Chondrocyte (in vitro differentiated cells): ENCODE data around the gene SS18L1. TPM values are rescaled to one million over a fixed set of nuclear protein-coding genes. Genes with fewer than 3 reads are reported as not detected.

Experiments
- DNase-seq: peaks from one replicate; pipeline ENCODE4 v3.0.0; 2021; ENCODE audit warnings: mixed read lengths, low spot score
- H3K27ac Mint-ChIP-seq: one replicate; pipeline ENCODE4 v1.8.0; 2021; ENCODE audit warnings: mild to moderate bottlenecking, moderate library complexity, mixed read lengths; ENCODE audit not compliant: unreplicated experiment
- H3K27me3 Mint-ChIP-seq: 2 replicates; pipeline ENCODE4 v1.8.0; 2021; ENCODE audit warnings: low read depth, mixed read lengths
- H3K36me3 Mint-ChIP-seq: 2 replicates; pipeline ENCODE4 v1.8.0; 2021; ENCODE audit warnings: low read depth, mixed read lengths
- H3K4me1 Mint-ChIP-seq: 2 replicates; pipeline ENCODE4 v1.8.0; 2021; ENCODE audit warnings: low read depth, mild to moderate bottlenecking, mixed read lengths
- H3K4me3 Mint-ChIP-seq: one replicate; pipeline ENCODE4 v1.8.0; 2021; ENCODE audit warnings: mild to moderate bottlenecking, moderate library complexity, mixed read lengths; ENCODE audit not compliant: unreplicated experiment
- H3K9me3 Mint-ChIP-seq: 2 replicates; pipeline ENCODE4 v1.8.0; 2021; ENCODE audit warnings: low read depth, mixed read lengths
- total RNA-seq: library from RNA; stranded (reverse); gene quantifications from 3 replicates; pipeline ENCODE4 v1.2.1, GENCODE V29; 2021
- TF ChIP-seq, protein P1 (sequence below): fragments of 200-600 bp; sonication (generic); IDR thresholded peaks from 2 replicates; pipeline ENCODE4 v1.5.0; 2021; ENCODE audit warnings: antibody characterized with exemption, mild to moderate bottlenecking, moderate library complexity

Gene SS18L1
- total RNA-seq, 1 donor from 2014 or later, result 13.4 TPM

DNA sequence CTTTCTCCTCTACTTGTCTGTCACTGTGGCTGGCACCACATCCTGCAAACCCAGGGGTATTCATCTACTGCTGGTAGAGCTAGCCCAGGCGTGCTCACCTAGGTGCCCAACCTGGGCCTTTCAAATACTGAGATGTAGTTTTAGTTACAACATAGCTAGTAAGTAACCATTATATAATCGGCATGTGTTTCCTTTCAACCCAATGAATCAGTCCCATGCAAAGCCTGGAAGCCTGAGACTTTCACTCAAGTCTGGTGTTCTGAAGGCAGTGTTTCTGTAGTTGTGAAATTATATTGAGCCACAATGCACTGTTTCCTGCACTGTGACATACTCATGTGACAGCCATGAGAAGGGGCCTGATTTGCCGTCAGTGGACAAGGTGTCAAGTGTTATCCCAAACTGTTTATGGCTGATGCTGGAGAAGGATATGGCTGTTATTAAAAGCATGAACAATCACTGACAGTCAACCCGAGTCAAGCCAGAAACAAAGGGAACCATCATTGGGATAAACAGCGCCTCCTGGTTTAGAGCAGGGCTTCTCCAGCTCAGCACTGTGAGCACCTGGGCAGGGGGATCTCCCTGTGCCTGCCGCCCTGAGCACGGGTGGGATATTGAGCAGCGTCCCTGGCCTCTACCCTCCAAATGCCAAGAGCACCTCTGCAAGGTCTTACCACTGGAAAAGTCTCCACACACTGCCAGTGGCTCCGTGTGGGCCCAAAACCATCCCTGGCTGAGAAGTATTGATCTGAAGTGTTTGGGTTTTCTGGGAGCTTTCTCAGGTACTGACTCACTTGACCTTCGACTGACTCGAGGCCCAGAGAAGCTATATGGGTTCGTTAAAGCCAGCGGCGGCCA, 1.9 kb upstream of the SS18L1 start:
- peak overlapping the region; percentile 91 for H3K27ac Mint-ChIP-seq
- peaks cover 44% of the 10 kb centered on the region for H3K4me1 Mint-ChIP-seq
- no peaks in the 10 kb centered on the region for H3K27me3 Mint-ChIP-seq
- no peak for DNase-seq
- TF ChIP-seq, protein P1, sequence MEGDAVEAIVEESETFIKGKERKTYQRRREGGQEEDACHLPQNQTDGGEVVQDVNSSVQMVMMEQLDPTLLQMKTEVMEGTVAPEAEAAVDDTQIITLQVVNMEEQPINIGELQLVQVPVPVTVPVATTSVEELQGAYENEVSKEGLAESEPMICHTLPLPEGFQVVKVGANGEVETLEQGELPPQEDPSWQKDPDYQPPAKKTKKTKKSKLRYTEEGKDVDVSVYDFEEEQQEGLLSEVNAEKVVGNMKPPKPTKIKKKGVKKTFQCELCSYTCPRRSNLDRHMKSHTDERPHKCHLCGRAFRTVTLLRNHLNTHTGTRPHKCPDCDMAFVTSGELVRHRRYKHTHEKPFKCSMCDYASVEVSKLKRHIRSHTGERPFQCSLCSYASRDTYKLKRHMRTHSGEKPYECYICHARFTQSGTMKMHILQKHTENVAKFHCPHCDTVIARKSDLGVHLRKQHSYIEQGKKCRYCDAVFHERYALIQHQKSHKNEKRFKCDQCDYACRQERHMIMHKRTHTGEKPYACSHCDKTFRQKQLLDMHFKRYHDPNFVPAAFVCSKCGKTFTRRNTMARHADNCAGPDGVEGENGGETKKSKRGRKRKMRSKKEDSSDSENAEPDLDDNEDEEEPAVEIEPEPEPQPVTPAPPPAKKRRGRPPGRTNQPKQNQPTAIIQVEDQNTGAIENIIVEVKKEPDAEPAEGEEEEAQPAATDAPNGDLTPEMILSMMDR, result peak; percentile 74
- H3K36me3 Mint-ChIP-seq, result peaks cover 21% of the 10 kb centered on the region
- H3K4me3 Mint-ChIP-seq, result peak overlapping the region; percentile 79
- H3K9me3 Mint-ChIP-seq, result no peaks in the 10 kb centered on the region

DNA sequence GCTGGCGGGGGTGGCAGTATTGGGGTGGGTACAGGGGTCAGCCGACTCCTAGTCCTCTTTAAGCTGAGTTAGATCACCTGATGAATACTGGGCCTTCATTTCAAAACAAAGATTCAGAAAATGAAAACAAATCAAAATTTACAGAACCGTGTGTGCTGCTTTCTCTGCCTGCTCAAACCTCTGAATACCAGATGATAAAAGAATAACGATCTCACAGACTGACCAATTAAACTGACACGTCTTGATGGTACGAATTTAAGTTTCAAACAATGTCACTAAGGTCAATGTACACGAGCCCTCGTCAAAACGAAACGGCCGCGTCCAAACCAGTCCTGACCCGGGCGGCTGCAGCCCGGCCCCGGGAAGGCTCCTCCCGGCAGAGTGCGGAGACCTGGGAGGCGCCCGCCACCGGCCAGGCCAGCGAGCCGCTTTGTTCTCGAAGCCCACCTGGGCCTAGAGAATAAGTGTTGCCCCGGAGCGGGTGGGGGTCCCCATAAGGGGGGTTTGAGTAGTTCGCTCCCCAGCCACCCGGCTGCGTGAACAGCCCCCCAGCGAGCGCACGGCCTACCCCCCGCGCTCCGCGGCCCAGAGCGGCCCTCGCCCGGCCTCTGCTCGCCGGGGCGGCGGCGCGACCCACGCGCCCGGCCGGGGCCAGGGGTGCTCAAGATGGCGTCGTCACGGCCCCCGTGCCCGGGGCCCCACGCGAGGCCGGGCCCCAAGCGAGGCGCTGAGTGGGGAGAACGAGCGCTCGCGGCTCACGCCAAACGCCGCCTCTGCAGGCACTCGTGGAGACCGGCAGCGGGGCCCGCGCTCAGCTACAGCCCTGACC, 1.1 kb upstream of the SS18L1 start:
- peaks cover 15% of the 10 kb centered on the region for H3K36me3 Mint-ChIP-seq
- no peak for DNase-seq

DNA sequence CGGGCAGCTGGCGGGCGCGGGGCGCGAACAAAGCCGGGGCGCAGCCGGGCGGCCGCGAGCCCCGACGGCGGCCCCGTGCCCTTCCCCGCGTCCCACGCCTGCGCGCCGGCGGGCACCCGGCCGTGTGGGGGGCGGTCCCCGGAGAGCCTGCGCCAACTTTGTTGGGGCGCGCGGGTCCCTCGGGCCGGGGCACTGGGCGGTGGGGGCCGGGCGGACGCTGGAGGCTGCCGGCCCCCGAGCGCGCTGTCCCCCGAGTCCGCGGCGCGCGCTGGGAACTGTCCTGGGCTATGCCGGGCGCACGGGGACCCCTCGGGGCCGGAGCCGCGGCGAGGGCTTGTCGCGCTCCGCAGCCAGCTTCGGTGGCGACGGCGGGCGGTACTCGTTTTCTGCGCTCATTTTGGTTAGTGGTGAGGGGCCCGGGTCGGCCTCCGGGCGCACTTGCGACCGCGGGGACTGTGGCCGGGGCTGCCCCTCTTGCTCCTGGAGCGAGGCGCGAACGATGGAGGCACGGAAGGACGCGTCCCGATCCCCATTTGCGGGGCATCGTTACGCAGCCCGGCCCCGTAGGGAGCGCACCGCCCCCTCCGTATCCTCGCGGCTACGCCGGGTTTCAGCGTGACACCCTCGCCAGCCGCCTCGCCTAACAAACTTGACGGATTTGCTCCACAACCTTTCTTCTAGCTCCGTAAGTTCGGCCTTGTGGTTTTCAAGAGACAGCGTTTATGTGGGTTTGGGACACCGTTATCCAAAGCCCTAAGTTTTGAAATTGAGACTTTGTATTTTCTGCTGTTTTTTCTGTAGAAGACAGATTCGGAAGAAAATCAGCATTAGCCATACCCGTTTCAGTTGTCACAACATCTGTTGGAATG, 622 bp downstream of the SS18L1 start:
- Mint-ChIP-seq H3K27me3 (no peaks in the 10 kb centered on the region), H3K9me3 (no peaks in the 10 kb centered on the region), H3K27ac (peak overlapping the region; percentile 93), H3K4me1 (peaks cover 49% of the 10 kb centered on the region), H3K36me3 (peaks cover 2% of the 10 kb centered on the region), H3K4me3 (peak overlapping the region; percentile 78)
- TF ChIP-seq, protein P1, result peak; percentile 30
- DNase-seq, result no peak

More for the DNA sequence above, 1.1 kb upstream of the SS18L1 start:
- H3K4me3 Mint-ChIP-seq, result peak overlapping the region; percentile 79
- H3K27me3 Mint-ChIP-seq, result no peaks in the 10 kb centered on the region
- TF ChIP-seq, protein P1, result no peak
- peak overlapping the region; percentile 91 for H3K27ac Mint-ChIP-seq
- H3K4me1 Mint-ChIP-seq, result peaks cover 46% of the 10 kb centered on the region
- no peaks in the 10 kb centered on the region for H3K9me3 Mint-ChIP-seq

DNA sequence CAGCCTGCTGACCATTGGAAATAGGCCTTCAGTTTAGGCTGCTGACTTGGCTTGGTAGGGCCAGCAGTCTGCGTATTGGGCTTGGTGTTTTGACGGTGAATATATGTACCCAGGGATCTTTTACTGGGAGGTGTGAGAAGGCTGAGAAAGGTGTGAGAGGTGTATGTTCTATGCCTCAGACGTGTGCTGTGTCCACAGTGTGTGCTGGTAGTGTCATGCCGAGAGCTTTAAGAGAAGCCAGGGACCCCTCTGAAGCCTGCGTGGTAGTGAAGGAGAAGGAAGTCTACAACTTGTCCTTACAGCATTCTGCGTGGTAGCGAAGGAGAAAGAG, 2.1 kb downstream of the SS18L1 start:
- H3K4me3 Mint-ChIP-seq, result no peak overlapping the region
- peaks cover 2% of the 10 kb centered on the region for H3K36me3 Mint-ChIP-seq
- H3K27ac Mint-ChIP-seq, result peak overlapping the region; percentile 23
- H3K4me1 Mint-ChIP-seq, result peaks cover 52% of the 10 kb centered on the region
- H3K9me3 Mint-ChIP-seq, result no peaks in the 10 kb centered on the region
- DNase-seq, result no peak
- no peaks in the 10 kb centered on the region for H3K27me3 Mint-ChIP-seq
- TF ChIP-seq, protein P1, result no peak
